SK-N-SH treated with all-trans-retinoic acid at 6 μM for 48 hours (cell line): ENCODE data around the gene TGFB2.

Experiments
- ARNTL ChIP-seq: fragments of 450-650 bp; formaldehyde crosslinking; IDR thresholded peaks from 2 replicates; pipeline ENCODE4 v1.5.0; 2020; ENCODE audit warnings: low read depth, mild to moderate bottlenecking, moderate library complexity, borderline replicate concordance
- BACH2 ChIP-seq: fragments of 250-450 bp; sonication (Bioruptor Pico); IDR thresholded peaks from 2 replicates; pipeline ENCODE4 v1.9.0; 2021; ENCODE audit warnings: mild to moderate bottlenecking, borderline replicate concordance
- GLIS3 ChIP-seq: fragments of 250-450 bp; sonication (Bioruptor Pico); IDR thresholded peaks from 2 replicates; pipeline ENCODE4 v1.5.0; 2020; ENCODE audit warnings: mild to moderate bottlenecking, moderate library complexity
- POU6F1 ChIP-seq: fragments of 250-450 bp; sonication (Bioruptor Pico); IDR thresholded peaks from 2 replicates; pipeline ENCODE4 v1.8.0; 2021; ENCODE audit warnings: low read depth, mild to moderate bottlenecking, moderate library complexity, borderline replicate concordance
- TSHZ2 ChIP-seq: fragments of 250-450 bp; sonication (Bioruptor Pico); IDR thresholded peaks from 2 replicates; pipeline ENCODE4 v1.5.0; 2020; ENCODE audit warnings: mild to moderate bottlenecking, moderate library complexity
- ZFP3 ChIP-seq: fragments of 250-450 bp; sonication (Bioruptor Pico); IDR thresholded peaks from 2 replicates; pipeline ENCODE4 v1.5.0; 2020; ENCODE audit warnings: mild to moderate bottlenecking, moderate library complexity
- ZNF565 ChIP-seq: fragments of 450-650 bp; formaldehyde crosslinking; conservative IDR thresholded peaks from 2 replicates; pipeline ENCODE4 v1.5.0; 2020; ENCODE audit warnings: low read depth, mild to moderate bottlenecking, moderate library complexity
- ZNF8 ChIP-seq: fragments of 450-650 bp; formaldehyde crosslinking; IDR thresholded peaks from 2 replicates; pipeline ENCODE4 v1.5.0; 2020; ENCODE audit warnings: mild to moderate bottlenecking, moderate library complexity

- TF ChIP-seq GLIS3 = no peak
- no peak for TF ChIP-seq BACH2 (CRISPR knock-in tag)
- TF ChIP-seq ZNF565 (CRISPR knock-in tag) = no peak
- TF ChIP-seq POU6F1 (CRISPR knock-in tag) = no peak
- no peak for TF ChIP-seq ARNTL (CRISPR knock-in tag)
- TF ChIP-seq TSHZ2 (CRISPR knock-in tag) = no peak
- TF ChIP-seq ZFP3 (CRISPR knock-in tag) = no peak
- TF ChIP-seq ZNF8 = no peak
Measured at GRCh38 chr1:218408942-218409341, 63.8 kb downstream of the TGFB2 start.
